A673 (cell line): ENCODE data around the gene CDH12.

ENCODE experiments used
- EZH2 ChIP-seq: fragments of 200-600 bp; sonication (generic); IDR thresholded peaks from 2 replicates; pipeline ENCODE4 v1.6.1; 2017; ENCODE audit warnings: borderline replicate concordance, low read depth, mild to moderate bottlenecking, mixed read lengths, antibody characterized with exemption, low read length; ENCODE audit not compliant: poor library complexity, severe bottlenecking
- TF ChIP-seq, protein P1 (sequence below): fragments of 300-800, 200-600 bp; sonication (generic); conservative IDR thresholded peaks from 2 replicates; pipeline ENCODE4 v1.5.1; 2017; ENCODE audit warnings: low read depth, mild to moderate bottlenecking, antibody characterized with exemption, low read length, moderate library complexity, mixed read lengths

DNA sequence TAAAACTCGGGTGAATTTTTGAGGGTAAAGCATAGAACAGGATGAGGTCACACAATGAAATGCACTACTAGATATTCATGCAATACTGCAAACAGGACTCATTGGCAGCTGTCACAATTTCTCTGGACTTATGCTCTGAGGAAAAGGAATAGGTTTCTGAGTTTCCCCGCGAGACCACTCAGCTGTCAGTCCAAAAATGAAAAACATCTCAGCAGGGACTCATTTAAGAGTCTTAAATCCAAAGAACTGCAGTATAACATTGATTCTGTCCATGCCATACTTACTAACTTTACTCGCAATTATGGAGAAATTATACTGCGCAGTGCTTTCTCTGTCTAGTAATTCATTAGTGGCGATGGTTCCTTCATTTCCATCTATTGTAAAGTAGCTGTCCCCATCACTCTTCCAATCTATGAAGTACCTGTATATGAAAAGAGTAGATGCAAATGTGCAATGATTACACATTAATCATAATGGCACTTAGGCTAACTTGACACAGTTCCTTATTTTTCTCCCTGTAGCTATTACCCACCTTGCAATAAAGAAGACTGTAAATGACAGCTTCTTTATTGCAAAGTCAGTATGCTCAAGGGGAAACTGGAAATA, 1070.0 kb downstream of the CDH12 start:
- TF ChIP-seq, protein P1, sequence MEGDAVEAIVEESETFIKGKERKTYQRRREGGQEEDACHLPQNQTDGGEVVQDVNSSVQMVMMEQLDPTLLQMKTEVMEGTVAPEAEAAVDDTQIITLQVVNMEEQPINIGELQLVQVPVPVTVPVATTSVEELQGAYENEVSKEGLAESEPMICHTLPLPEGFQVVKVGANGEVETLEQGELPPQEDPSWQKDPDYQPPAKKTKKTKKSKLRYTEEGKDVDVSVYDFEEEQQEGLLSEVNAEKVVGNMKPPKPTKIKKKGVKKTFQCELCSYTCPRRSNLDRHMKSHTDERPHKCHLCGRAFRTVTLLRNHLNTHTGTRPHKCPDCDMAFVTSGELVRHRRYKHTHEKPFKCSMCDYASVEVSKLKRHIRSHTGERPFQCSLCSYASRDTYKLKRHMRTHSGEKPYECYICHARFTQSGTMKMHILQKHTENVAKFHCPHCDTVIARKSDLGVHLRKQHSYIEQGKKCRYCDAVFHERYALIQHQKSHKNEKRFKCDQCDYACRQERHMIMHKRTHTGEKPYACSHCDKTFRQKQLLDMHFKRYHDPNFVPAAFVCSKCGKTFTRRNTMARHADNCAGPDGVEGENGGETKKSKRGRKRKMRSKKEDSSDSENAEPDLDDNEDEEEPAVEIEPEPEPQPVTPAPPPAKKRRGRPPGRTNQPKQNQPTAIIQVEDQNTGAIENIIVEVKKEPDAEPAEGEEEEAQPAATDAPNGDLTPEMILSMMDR: no peak
- no peak for TF ChIP-seq EZH2
